ENCODE measurements around the gene VPS54. TPM values are rescaled to one million over a fixed set of nuclear protein-coding genes. Genes with fewer than 3 reads are reported as not detected.
"Not testable (repeated sequence)": the region's sequence is repeated elsewhere in the genome, so short reads cannot be mapped to it uniquely, and the experiment has no call there.

Gene VPS54
- total RNA-seq, 4 donors from 2014 or later: 21.7 to 33.2 (median 27.2) TPM

DNA sequence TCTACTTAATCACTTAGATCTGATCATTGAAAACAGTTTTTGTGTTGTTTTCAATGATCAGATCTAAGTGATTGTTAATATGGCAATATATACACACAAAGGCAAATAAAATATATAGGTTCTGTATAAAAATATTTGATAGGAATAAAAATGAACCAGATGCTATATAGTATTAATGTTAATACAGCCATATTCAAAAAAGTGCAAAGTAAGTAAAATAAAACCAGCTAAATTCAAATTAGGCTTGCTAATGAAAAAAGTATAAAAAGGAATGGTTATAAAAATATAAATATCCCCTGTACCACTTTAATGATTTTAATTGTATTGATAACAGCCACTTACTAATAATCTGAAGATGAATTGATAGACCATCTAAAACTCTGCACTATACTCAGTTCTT, 38.4 kb downstream of the VPS54 start:
- TF ChIP-seq POLR2AphosphoS5 (IDR thresholded peaks at IDR 0.05) (no peak), EP300 (IDR thresholded peaks at IDR 0.05) (no peak), POLR2A (IDR thresholded peaks at IDR 0.05) (no peak)
- TF ChIP-seq, protein P1, sequence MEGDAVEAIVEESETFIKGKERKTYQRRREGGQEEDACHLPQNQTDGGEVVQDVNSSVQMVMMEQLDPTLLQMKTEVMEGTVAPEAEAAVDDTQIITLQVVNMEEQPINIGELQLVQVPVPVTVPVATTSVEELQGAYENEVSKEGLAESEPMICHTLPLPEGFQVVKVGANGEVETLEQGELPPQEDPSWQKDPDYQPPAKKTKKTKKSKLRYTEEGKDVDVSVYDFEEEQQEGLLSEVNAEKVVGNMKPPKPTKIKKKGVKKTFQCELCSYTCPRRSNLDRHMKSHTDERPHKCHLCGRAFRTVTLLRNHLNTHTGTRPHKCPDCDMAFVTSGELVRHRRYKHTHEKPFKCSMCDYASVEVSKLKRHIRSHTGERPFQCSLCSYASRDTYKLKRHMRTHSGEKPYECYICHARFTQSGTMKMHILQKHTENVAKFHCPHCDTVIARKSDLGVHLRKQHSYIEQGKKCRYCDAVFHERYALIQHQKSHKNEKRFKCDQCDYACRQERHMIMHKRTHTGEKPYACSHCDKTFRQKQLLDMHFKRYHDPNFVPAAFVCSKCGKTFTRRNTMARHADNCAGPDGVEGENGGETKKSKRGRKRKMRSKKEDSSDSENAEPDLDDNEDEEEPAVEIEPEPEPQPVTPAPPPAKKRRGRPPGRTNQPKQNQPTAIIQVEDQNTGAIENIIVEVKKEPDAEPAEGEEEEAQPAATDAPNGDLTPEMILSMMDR (IDR thresholded peaks at IDR 0.05): no peak
- Histone ChIP-seq H3K27ac (no peak overlapping the region), H3K27me3 (no peaks in the 10 kb centered on the region), H3K36me3 (peaks cover 0 to 61% of the 10 kb centered on the region in 2 donors), H3K4me1 (peaks cover 0 to 11% (median 0%) of the 10 kb centered on the region in 3 donors), H3K4me3 (no peak overlapping the region), H3K9me3 (no peaks in the 10 kb centered on the region)
- no peak for ATAC-seq

DNA sequence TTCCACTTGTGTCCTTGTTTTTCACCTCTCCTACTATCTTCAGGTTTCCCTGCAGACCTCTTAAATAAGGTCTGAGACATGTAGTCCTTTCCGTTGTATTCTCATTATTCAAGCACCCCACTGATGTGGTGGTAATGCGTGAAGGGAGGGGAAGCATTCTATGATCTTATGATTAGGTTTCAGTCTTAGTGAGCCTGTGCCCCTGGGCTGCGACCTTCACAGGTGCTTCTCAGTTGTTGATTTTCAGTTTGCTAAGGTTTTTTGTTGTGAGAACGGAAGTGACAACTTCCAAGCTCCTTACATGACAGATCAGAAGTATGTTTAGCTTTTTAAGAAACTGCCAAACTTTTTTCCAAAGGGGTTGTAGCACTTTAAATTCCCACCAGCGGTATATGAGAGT, 41.3 kb downstream of the VPS54 start:
- Histone ChIP-seq H3K4me3 (no peak overlapping the region), H3K9me3 (no peaks in the 10 kb centered on the region), H3K27me3 (no peaks in the 10 kb centered on the region), H3K27ac (no peak overlapping the region), H3K4me1 (no peaks in the 10 kb centered on the region), H3K36me3 (peaks cover 0 to 65% of the 10 kb centered on the region in 2 donors)
- ATAC-seq: no peak
- WGBS, 2 donors (ENCODE audit: low coverage in 1 of 2): 88 to 100% methylated on average over 2 to 4 of the region's 5 CpGs
- TF ChIP-seq, protein P1 (IDR thresholded peaks at IDR 0.05): no peak
- TF ChIP-seq POLR2AphosphoS5 (IDR thresholded peaks at IDR 0.05): no peak
- no peak for TF ChIP-seq EP300 (IDR thresholded peaks at IDR 0.05)
- no peak for TF ChIP-seq POLR2A (IDR thresholded peaks at IDR 0.05)

DNA sequence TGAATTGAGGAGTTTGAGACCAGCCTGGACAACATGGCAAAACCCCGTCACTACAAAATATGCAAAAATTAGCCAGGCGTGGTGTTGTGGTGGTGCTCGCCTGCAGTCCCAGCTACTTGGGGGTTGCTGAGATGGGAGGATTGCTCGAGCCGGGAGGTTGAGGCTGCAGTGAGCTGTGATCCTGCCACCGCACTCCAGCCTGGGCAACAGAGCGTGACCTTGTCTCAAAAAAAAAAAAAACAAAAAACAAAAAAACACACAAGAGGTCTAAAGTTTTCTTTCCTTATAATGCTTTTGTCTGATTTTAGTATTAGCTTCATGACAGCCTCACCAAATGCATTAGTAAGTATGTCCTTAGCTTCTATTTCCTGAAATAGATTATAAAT, 43.1 kb downstream of the VPS54 start:
- H3K27ac ChIP-seq: no peak overlapping the region
- TF ChIP-seq POLR2AphosphoS5 (IDR thresholded peaks at IDR 0.05) (no peak), POLR2A (IDR thresholded peaks at IDR 0.05) (no peak), EP300 (IDR thresholded peaks at IDR 0.05) (no peak)
- TF ChIP-seq, protein P1 (IDR thresholded peaks at IDR 0.05): no peak
- no peak for ATAC-seq
- 79 to 98% methylated on average over 2 to 6 of the region's 7 CpGs for WGBS, 2 donors (ENCODE audit: low coverage in 1 of 2)
- no peak overlapping the region for H3K4me3 ChIP-seq
- no peaks in the 10 kb centered on the region for H3K4me1 ChIP-seq
- H3K27me3 ChIP-seq: no peaks in the 10 kb centered on the region
- H3K36me3 ChIP-seq: peaks cover 0 to 65% of the 10 kb centered on the region in 2 donors
- no peaks in the 10 kb centered on the region for H3K9me3 ChIP-seq

DNA sequence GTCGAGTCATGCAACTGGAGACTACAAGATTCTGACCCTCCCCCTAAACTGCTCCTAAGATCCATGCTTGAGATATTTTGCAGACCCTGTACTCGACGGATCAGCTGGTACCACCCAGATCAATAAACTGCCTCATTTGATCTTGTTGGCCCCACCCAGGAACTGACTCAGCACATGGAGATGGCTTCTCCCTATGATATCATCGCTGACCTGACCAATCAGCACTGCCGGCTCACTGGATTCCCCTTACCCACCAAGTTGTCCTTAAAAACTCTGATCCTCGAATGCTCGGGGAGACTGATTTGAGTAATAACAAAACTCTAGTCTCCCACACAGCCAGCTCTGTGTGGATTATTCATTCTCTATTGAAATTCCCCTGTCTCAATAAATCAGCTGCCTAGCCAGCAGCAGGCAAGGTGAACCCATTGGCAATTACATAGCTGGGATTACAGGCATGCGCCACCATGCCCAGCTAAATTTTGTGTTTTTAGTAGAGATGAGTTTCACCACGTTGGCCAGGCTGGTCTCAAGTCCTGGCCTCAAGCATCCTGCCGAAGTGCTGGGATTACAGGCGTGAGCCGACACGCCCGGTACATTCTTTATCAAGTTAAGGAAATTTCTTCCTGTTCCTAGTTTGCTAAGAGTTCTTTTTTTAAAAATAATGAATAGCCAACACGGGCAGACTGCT, 43.6 kb downstream of the VPS54 start:
- H3K27ac ChIP-seq: no peak overlapping the region
- no peaks in the 10 kb centered on the region for H3K9me3 ChIP-seq
- ATAC-seq: no peak
- peaks cover 0 to 65% of the 10 kb centered on the region in 2 donors for H3K36me3 ChIP-seq
- no peak overlapping the region for H3K4me3 ChIP-seq
- TF ChIP-seq POLR2A (IDR thresholded peaks at IDR 0.05) (no peak), POLR2AphosphoS5 (IDR thresholded peaks at IDR 0.05) (no peak), EP300 (IDR thresholded peaks at IDR 0.05) (no peak)
- TF ChIP-seq, protein P1 (IDR thresholded peaks at IDR 0.05): no peak
- no peaks in the 10 kb centered on the region for H3K4me1 ChIP-seq
- WGBS, 2 donors (ENCODE audit: low coverage in 1 of 2): 66 to 85% methylated on average over 3 to 9 of the region's 15 CpGs
- no peaks in the 10 kb centered on the region for H3K27me3 ChIP-seq

DNA sequence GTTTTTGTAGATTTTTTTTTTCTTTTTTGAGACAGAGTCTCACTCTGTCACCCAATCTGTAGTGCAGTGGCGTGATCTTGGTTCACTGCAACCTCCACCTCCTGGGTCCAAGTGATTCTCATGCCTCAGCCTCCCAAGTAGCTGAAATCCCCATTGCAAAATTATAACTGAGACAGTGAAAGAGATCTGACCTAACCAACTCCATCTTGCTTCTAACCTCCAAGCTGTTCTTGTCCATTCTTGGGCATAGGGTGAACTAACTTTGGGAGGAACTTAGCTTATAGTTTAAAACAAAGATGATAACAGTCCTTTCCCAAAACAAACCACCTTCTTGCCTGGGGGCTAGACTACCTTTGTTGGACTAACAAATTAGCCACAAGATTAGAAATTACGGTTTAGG, 44.2 kb downstream of the VPS54 start:
- H3K9me3 ChIP-seq, H3K4me3 ChIP-seq, H3K27ac ChIP-seq, H3K27me3 ChIP-seq, ATAC-seq, H3K4me1 ChIP-seq: not testable (repeated sequence)
- H3K36me3 ChIP-seq: peaks cover 0 to 64% of the 10 kb centered on the region in 2 donors
- WGBS, 2 donors (ENCODE audit: low coverage in 1 of 2): 100% methylated on average over 2 of the region's 2 CpGs

All from gastroesophageal sphincter (tissue), 4 donors.